K562 (cell line): ENCODE results near the gene C21orf58. TPM values are rescaled to one million over a fixed set of nuclear protein-coding genes. Genes with fewer than 3 reads are reported as not detected.

Experiments
- CHCHD3 ChIP-seq: fragments of 250-450 bp; sonication (Bioruptor Pico); IDR thresholded peaks from 2 replicates; pipeline ENCODE4 v2.1.2; 2022; ENCODE audit warnings: mild to moderate bottlenecking
- HDAC1 ChIP-seq, 2 experiments: fragments of 450-650 bp; IDR thresholded peaks; 2 replicates each; pipeline ENCODE4 v1.6.1; 2016 to 2017; ENCODE audit warnings: inconsistent platforms in 1 of 2, mild to moderate bottlenecking in 1 of 2, moderate library complexity in 1 of 2
- REST ChIP-seq, 2 experiments: fragments of 450-650 bp; formaldehyde crosslinking in 1 of 2; IDR thresholded peaks; 2 replicates each; pipeline versions ENCODE4 v1.4.0 to v1.6.1; 2014 to 2020; ENCODE audit warnings: mild to moderate bottlenecking in 2 of 2, borderline replicate concordance in 1 of 2, low read depth in 1 of 2
- SRF ChIP-seq, 2 experiments: fragments of 250-450, 450-650 bp in 1 of 2; sonication (Bioruptor Pico) in 1 of 2; sonication (generic) in 1 of 2; formaldehyde crosslinking; IDR thresholded peaks; 2 replicates each; pipeline versions ENCODE4 v1.5.0 to v1.5.1; 2020 to 2022; ENCODE audit warnings: mild to moderate bottlenecking in 1 of 2, missing genetic modification reagents in 1 of 2
- TAF7 ChIP-seq: fragments of 450-650 bp; IDR thresholded peaks from 2 replicates; pipeline ENCODE4 v1.6.1; 2016; ENCODE audit warnings: missing genetic modification characterization, missing compliant biosample characterization
- TCF3 ChIP-seq: sonication (generic); formaldehyde crosslinking; IDR thresholded peaks from 2 replicates; pipeline ENCODE4 v1.4.0; 2020; ENCODE audit warnings: mild to moderate bottlenecking, missing genetic modification reagents
- TEAD1 ChIP-seq, 2 experiments: fragments of 450-650 bp in 1 of 2; sonication (generic) in 1 of 2; formaldehyde crosslinking; IDR thresholded peaks; 2 replicates each; pipeline versions ENCODE4 v1.4.0 to v1.8.0; 2020 to 2022; ENCODE audit warnings: mild to moderate bottlenecking in 2 of 2, missing genetic modification reagents in 1 of 2
- ZNF274 ChIP-seq: IDR thresholded peaks from 2 replicates; pipeline ENCODE4 v1.6.1; 2011; ENCODE audit warnings: low read depth, mild to moderate bottlenecking, low read length, moderate library complexity, borderline replicate concordance
- ZNF436 ChIP-seq: fragments of 250-450, 450-650 bp; sonication (Bioruptor Pico); formaldehyde crosslinking; IDR thresholded peaks from 2 replicates; pipeline ENCODE4 v1.7.0; 2020; ENCODE audit warnings: mild to moderate bottlenecking
- polyA plus RNA-seq, 8 experiments: library from polyadenylated mRNA; depleted of rRNA in 4 of 8; stranded (reverse) in 5 of 8; unstranded in 3 of 8; fragments of >200 nt; fragmentation: Nextera tagmentation in 2 of 8; fragmentation: Illumina TruSeq in 1 of 8; extraction: Ambion mirVana in 2 of 8; extraction: Trizol in 1 of 8; gene quantifications; 2 replicates each; pipeline versions ENCODE4 v1.2.1 to v1.2.3, GENCODE V29; 2011 to 2014; ENCODE audit warnings: inconsistent platforms in 1 of 8, missing spikeins in 1 of 8
- total RNA-seq, 7 experiments: library from RNA; depleted of rRNA in 6 of 7; stranded (reverse); fragments of >200 nt in 6 of 7; fragmentation: Illumina TruSeq in 2 of 7; extraction: Trizol in 2 of 7; gene quantifications; 2 replicates each; pipeline versions ENCODE4 v1.2.1 to v1.2.3, GENCODE V29; 2011 to 2021; ENCODE audit warnings: low replicate concordance in 1 of 7
- TF ChIP-seq, protein P1 (sequence below): fragments of 450-650 bp; IDR thresholded peaks from 2 replicates; pipeline ENCODE4 v1.6.1; 2017; ENCODE audit warnings: antibody characterized with exemption, mild to moderate bottlenecking
- TF ChIP-seq, protein P2 (sequence below): fragments of 450-650 bp; IDR thresholded peaks from 2 replicates; pipeline ENCODE4 v1.6.1; 2018; ENCODE audit warnings: mild to moderate bottlenecking, low read depth; ENCODE audit not compliant: partially characterized antibody
- TF ChIP-seq, protein P3 (sequence below): fragments of 450-650 bp; formaldehyde crosslinking; IDR thresholded peaks from 2 replicates; pipeline ENCODE4 v1.4.0; 2022; ENCODE audit warnings: mild to moderate bottlenecking, moderate library complexity

Gene C21orf58
- total and polyA plus RNA-seq, 9 of the 15 experiments (the other 6 are each of a cell fraction or from before 2014, with no cell fraction given), result 1.2 to 30.5 (median 12.4) TPM

GRCh38 chr21:46294647-46295176 lies 29.0 kb downstream of the C21orf58 start (continued):
- TF ChIP-seq, protein P1, sequence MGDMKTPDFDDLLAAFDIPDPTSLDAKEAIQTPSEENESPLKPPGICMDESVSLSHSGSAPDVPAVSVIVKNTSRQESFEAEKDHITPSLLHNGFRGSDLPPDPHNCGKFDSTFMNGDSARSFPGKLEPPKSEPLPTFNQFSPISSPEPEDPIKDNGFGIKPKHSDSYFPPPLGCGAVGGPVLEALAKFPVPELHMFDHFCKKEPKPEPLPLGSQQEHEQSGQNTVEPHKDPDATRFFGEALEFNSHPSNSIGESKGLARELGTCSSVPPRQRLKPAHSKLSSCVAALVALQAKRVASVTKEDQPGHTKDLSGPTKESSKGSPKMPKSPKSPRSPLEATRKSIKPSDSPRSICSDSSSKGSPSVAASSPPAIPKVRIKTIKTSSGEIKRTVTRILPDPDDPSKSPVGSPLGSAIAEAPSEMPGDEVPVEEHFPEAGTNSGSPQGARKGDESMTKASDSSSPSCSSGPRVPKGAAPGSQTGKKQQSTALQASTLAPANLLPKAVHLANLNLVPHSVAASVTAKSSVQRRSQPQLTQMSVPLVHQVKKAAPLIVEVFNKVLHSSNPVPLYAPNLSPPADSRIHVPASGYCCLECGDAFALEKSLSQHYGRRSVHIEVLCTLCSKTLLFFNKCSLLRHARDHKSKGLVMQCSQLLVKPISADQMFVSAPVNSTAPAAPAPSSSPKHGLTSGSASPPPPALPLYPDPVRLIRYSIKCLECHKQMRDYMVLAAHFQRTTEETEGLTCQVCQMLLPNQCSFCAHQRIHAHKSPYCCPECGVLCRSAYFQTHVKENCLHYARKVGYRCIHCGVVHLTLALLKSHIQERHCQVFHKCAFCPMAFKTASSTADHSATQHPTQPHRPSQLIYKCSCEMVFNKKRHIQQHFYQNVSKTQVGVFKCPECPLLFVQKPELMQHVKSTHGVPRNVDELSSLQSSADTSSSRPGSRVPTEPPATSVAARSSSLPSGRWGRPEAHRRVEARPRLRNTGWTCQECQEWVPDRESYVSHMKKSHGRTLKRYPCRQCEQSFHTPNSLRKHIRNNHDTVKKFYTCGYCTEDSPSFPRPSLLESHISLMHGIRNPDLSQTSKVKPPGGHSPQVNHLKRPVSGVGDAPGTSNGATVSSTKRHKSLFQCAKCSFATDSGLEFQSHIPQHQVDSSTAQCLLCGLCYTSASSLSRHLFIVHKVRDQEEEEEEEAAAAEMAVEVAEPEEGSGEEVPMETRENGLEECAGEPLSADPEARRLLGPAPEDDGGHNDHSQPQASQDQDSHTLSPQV, result peak; percentile 74; the same call in 1 of the 2 replicates
- TF ChIP-seq, protein P2, sequence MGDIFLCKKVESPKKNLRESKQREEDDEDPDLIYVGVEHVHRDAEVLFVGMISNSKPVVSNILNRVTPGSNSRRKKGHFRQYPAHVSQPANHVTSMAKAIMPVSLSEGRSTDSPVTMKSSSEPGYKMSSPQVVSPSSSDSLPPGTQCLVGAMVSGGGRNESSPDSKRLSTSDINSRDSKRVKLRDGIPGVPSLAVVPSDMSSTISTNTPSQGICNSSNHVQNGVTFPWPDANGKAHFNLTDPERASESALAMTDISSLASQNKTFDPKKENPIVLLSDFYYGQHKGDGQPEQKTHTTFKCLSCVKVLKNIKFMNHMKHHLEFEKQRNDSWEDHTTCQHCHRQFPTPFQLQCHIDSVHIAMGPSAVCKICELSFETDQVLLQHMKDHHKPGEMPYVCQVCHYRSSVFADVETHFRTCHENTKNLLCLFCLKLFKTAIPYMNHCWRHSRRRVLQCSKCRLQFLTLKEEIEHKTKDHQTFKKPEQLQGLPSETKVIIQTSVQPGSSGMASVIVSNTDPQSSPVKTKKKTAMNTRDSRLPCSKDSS, result no peak
- TF ChIP-seq ZNF436 (CRISPR knock-in tag) (no peak), TAF7 (tag) (no peak), REST (IDR thresholded peaks at IDR 0.05; ENCODE audit: borderline replicate concordance) (0 out of 2 replicates have a peak, but pooled peaks have one; percentile 20), REST (CRISPR knock-in tag; IDR thresholded peaks at IDR 0.05; ENCODE audit: low read depth) (no peak), TEAD1 (CRISPR knock-in tag; IDR thresholded peaks at IDR 0.05) (peak; percentile 43 to 47; a peak in 1 of 4 replicates), TCF3 (CRISPR knock-in tag) (peak; percentile 70), ZNF274 (no peak), SRF (CRISPR knock-in tag; IDR thresholded peaks at IDR 0.05) (0 out of 4 replicates have a peak, but pooled peaks of 1 of the 2 experiments have one; percentile 45), HDAC1 (IDR thresholded peaks at IDR 0.05) (peak in 1 of 2 experiments; percentile 47; a peak in 1 of 4 replicates), CHCHD3 (CRISPR knock-in tag) (no peak)
- TF ChIP-seq, protein P3, sequence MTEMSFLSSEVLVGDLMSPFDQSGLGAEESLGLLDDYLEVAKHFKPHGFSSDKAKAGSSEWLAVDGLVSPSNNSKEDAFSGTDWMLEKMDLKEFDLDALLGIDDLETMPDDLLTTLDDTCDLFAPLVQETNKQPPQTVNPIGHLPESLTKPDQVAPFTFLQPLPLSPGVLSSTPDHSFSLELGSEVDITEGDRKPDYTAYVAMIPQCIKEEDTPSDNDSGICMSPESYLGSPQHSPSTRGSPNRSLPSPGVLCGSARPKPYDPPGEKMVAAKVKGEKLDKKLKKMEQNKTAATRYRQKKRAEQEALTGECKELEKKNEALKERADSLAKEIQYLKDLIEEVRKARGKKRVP, result 0 out of 2 replicates have a peak, but pooled peaks have one; percentile 38
